Fibroblast of lung (primary cell): Measurements from ENCODE around the gene COL15A1.

Source experiments
- EZH2 ChIP-seq: IDR thresholded peaks from 2 replicates; pipeline ENCODE4 v1.5.1; 2012; ENCODE audit warnings: low read length, control low read depth, mild to moderate bottlenecking; ENCODE audit errors: missing control alignments
- TF ChIP-seq, protein P1 (sequence below), 2 donors: IDR thresholded peaks in 1 of 2; conservative IDR thresholded peaks in 1 of 2; 1 replicate in 1 of 2; 2 replicates in 1 of 2; pipeline ENCODE4 v1.5.1; 2011 to 2012; ENCODE audit warnings: low read length in 2 of 2, control low read depth in 1 of 2, inconsistent platforms in 1 of 2, low read depth in 1 of 2, mild to moderate bottlenecking in 1 of 2

DNA sequence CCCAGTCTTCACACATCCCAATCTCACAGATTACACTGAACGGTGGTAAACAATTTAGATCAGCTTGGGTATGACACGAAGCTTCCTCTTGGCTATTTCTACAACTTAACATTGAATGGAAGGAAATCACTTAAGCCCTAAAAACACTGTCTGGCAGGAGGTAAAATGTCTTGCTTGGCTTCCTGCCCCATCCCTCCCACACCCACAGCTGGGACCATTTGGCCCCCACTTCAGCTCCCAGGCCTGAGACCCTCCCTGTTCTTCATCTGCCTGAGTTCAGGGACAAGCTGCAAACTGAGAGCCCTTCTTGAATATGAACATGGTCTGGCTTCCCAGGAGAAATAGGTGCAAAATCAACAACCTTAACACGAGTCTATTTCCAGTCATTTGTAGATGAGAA lies 3.4 kb upstream of the COL15A1 start:
- TF ChIP-seq, protein P1, sequence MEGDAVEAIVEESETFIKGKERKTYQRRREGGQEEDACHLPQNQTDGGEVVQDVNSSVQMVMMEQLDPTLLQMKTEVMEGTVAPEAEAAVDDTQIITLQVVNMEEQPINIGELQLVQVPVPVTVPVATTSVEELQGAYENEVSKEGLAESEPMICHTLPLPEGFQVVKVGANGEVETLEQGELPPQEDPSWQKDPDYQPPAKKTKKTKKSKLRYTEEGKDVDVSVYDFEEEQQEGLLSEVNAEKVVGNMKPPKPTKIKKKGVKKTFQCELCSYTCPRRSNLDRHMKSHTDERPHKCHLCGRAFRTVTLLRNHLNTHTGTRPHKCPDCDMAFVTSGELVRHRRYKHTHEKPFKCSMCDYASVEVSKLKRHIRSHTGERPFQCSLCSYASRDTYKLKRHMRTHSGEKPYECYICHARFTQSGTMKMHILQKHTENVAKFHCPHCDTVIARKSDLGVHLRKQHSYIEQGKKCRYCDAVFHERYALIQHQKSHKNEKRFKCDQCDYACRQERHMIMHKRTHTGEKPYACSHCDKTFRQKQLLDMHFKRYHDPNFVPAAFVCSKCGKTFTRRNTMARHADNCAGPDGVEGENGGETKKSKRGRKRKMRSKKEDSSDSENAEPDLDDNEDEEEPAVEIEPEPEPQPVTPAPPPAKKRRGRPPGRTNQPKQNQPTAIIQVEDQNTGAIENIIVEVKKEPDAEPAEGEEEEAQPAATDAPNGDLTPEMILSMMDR (conservative IDR thresholded peaks at IDR 0.05 in 1 of 2, IDR thresholded peaks at IDR 0.05 in 1 of 2; ENCODE audit: low read depth in 1 of 2, low read length in 2 of 2): no peak
- TF ChIP-seq EZH2: no peak
